Left lung (tissue), 10 donors: ENCODE data around the gene PYROXD2. TPM values are rescaled to one million over a fixed set of nuclear protein-coding genes. Genes with fewer than 3 reads are reported as not detected.

Source experiments
- ATAC-seq: fragments of 200-7000 bp; cut with Tn5 transposase; one replicate; pipeline ENCODE4 v1.9.1; 2020; ENCODE audit warnings: moderate library complexity
- DNase-seq, 4 donors: peaks; one replicate each; pipeline ENCODE4 v3.0.0-alpha.2; 2013 to 2020
- H3K27ac ChIP-seq, 2 donors: fragments of 200-600 bp; sonication (generic) in 1 of 2; one replicate each; pipeline versions ENCODE4 v1.5.0 to v1.8.0; 2020 to 2021
- H3K27me3 ChIP-seq, 2 donors: fragments of 200-600 bp; sonication (generic) in 1 of 2; one replicate each; pipeline versions ENCODE4 v1.5.0 to v1.8.0; 2020 to 2021
- H3K36me3 ChIP-seq, 2 donors: fragments of 200-600 bp; sonication (generic) in 1 of 2; one replicate each; pipeline versions ENCODE4 v1.5.0 to v1.8.0; 2020 to 2021
- H3K4me1 ChIP-seq, 2 donors: fragments of 200-600 bp; one replicate each; pipeline ENCODE4 v1.8.0; 2021
- H3K4me3 ChIP-seq, 2 donors: fragments of 200-600 bp; sonication (generic) in 1 of 2; one replicate each; pipeline versions ENCODE4 v1.5.0 to v1.8.0; 2020 to 2021; ENCODE audit warnings: mild to moderate bottlenecking in 1 of 2
- H3K9me3 ChIP-seq, 2 donors: fragments of 200-600 bp; sonication (generic) in 1 of 2; one replicate each; pipeline versions ENCODE4 v1.5.0 to v1.8.0; 2020 to 2021
- intact Hi-C, 2 donors: fragments of 100-400 bp; cut with DNase I; formaldehyde crosslinking; loops; one replicate each; pipeline versions ENCODE4 v1.11.2 to v1.14.2; 2022
- polyA plus RNA-seq, 6 donors: library from polyadenylated mRNA; unstranded; fragments of 120-200 nt; gene quantifications; one replicate each; pipeline ENCODE4 v1.2.1, GENCODE V29; 2013; ENCODE audit not compliant: insufficient read length in 6 of 6
- total RNA-seq, 2 donors: library from RNA; stranded (reverse); fragmentation: NEBNext Ultra II Directional; extraction: Animal tissue kit (Norgen Biotek cat#: 25700); gene quantifications; one replicate each; pipeline ENCODE4 v1.2.1, GENCODE V29; 2021
- TF ChIP-seq, protein P1 (sequence below), 2 donors: fragments of 200-600 bp; sonication (generic) in 1 of 2; IDR thresholded peaks; one replicate each; pipeline versions ENCODE4 v1.5.0 to v1.8.0; 2021; ENCODE audit warnings: antibody characterized with exemption in 2 of 2
- donor health status: DM: no; HTN: yes; CAD: no.
- donor health status: DM: no; HTN: no; CAD: no.

PYROXD2 gene
- total and polyA plus RNA-seq, 8 donors, result 8.2 to 48.2 (median 38.3) TPM

DNA sequence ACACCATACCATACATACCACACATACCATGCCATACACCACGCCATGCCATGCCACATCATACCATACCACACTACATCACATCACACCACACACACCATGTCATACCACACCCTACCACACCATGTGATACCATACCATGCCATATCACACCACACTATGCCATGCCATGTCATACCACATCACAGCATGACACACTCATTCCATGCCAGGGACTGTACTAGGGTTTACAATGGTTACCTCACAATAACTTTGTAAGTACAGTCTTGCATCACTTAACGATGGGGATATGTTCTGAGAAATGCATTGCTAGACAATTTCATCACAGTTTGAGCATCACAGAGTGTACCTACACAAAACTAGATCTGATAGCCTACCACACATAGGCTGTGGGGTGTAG is 14.5 kb downstream of the PYROXD2 start:
- Histone ChIP-seq H3K27ac (no peak overlapping the region), H3K36me3 (peaks cover 0 to 7% of the 10 kb centered on the region in 2 donors), H3K4me1 (no peaks in the 10 kb centered on the region), H3K27me3 (no peaks in the 10 kb centered on the region), H3K9me3 (no peaks in the 10 kb centered on the region), H3K4me3 (no peak overlapping the region)
- TF ChIP-seq, protein P1, sequence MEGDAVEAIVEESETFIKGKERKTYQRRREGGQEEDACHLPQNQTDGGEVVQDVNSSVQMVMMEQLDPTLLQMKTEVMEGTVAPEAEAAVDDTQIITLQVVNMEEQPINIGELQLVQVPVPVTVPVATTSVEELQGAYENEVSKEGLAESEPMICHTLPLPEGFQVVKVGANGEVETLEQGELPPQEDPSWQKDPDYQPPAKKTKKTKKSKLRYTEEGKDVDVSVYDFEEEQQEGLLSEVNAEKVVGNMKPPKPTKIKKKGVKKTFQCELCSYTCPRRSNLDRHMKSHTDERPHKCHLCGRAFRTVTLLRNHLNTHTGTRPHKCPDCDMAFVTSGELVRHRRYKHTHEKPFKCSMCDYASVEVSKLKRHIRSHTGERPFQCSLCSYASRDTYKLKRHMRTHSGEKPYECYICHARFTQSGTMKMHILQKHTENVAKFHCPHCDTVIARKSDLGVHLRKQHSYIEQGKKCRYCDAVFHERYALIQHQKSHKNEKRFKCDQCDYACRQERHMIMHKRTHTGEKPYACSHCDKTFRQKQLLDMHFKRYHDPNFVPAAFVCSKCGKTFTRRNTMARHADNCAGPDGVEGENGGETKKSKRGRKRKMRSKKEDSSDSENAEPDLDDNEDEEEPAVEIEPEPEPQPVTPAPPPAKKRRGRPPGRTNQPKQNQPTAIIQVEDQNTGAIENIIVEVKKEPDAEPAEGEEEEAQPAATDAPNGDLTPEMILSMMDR (IDR thresholded peaks at IDR 0.05), result no peak
- intact Hi-C loops, result no loop called here
- DNase-seq (no peak), ATAC-seq (no peak)

GRCh38 chr10:98399784-98400183 is 15.2 kb downstream of the PYROXD2 start:
- H3K4me3 ChIP-seq, result no peak overlapping the region
- no peaks in the 10 kb centered on the region for H3K4me1 ChIP-seq
- intact Hi-C loops, result no loop called here
- ATAC-seq (no peak), DNase-seq (no peak)
- H3K27me3 ChIP-seq, result no peaks in the 10 kb centered on the region
- TF ChIP-seq, protein P1 (IDR thresholded peaks at IDR 0.05), result no peak
- no peaks in the 10 kb centered on the region for H3K9me3 ChIP-seq
- H3K27ac ChIP-seq, result no peak overlapping the region
- H3K36me3 ChIP-seq, result peaks cover 0 to 11% of the 10 kb centered on the region in 2 donors

DNA sequence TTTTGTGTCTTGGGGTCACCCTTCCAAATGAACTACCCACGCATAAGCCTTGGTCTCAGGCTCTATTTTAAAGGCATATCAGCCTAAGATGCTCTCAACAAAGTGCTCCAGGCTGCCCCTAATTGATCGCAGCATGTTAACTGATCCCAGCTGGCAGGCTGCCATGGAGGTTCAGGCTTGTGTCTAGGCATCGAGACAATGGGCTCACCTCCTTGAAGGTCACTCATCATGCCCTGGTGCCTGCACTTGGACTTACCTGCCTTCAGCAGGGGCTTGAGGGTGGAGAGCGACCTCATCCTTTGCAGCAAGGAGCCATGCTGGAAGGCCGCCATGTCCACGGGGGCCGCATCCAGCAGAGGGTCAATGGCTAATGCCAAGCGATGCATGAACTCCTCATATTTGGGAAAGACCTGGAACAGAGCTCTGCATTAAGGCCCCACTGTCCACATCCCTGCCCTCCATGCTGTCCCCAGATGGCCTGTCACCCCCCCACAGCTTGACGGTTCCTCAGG is 17.8 kb downstream of the PYROXD2 start:
- Histone ChIP-seq H3K27me3 (no peaks in the 10 kb centered on the region), H3K4me1 (no peaks in the 10 kb centered on the region), H3K36me3 (peaks cover 0 to 4% of the 10 kb centered on the region in 2 donors), H3K27ac (no peak overlapping the region), H3K9me3 (no peaks in the 10 kb centered on the region), H3K4me3 (no peak overlapping the region)
- DNase-seq (no peak), ATAC-seq (no peak)
- intact Hi-C loops, result no loop called here
- TF ChIP-seq, protein P1 (IDR thresholded peaks at IDR 0.05), result no peak

- H3K27ac ChIP-seq, result no peak overlapping the region
- intact Hi-C loops, result no loop called here
- TF ChIP-seq, protein P1 (IDR thresholded peaks at IDR 0.05), result no peak
- no peak overlapping the region for H3K4me3 ChIP-seq
- H3K27me3 ChIP-seq, result no peaks in the 10 kb centered on the region
- no peaks in the 10 kb centered on the region for H3K4me1 ChIP-seq
- no peaks in the 10 kb centered on the region for H3K9me3 ChIP-seq
- H3K36me3 ChIP-seq, result peaks cover 0 to 4% of the 10 kb centered on the region in 2 donors
- ATAC-seq, result no peak
- DNase-seq, result no peak
Observed at GRCh38 chr10:98396096-98397063, 18.6 kb downstream of the PYROXD2 start.

DNA sequence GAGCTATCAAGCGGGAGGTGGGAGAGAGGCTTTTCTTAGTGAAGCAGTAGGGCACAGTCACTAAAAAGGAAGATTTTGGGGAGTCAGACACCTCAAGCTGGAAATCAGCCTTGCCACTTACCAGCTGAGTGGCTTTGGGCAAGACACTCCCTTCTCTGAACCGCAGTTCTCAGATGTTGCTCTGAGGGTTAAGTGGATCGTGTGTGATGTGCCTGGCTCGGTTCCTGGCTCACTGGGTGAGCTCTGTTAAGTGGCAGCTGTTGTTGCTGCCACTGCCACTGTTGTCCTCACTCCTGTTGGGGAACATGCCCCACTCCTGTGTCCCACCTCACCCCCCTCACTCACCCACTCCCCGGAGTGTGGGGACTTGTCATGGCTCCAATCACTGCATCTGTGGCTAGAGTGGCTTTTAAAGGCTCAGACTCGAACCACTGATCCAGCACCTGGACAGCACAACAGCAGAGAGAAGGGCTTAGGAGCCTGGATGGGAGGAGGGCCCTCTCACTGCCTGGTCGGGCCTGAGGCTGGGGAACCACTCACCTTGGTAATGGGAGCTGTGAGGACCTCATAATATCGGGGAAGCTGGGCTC is 20.0 kb downstream of the PYROXD2 start:
- Histone ChIP-seq H3K4me3 (no peak overlapping the region), H3K27ac (no peak overlapping the region)
- intact Hi-C loops, result no loop called here

More for the DNA sequence above, 20.0 kb downstream of the PYROXD2 start:
- peaks cover 0 to 4% of the 10 kb centered on the region in 2 donors for H3K36me3 ChIP-seq
- no peak for DNase-seq
- no peaks in the 10 kb centered on the region for H3K9me3 ChIP-seq
- no peaks in the 10 kb centered on the region for H3K27me3 ChIP-seq
- peak; percentile 39 for ATAC-seq
- TF ChIP-seq, protein P1 (IDR thresholded peaks at IDR 0.05), result no peak
- H3K4me1 ChIP-seq, result peaks cover 0 to 4% of the 10 kb centered on the region in 2 donors
